ENCODE measurements around the gene CPHXL. TPM values are rescaled to one million over a fixed set of nuclear protein-coding genes. Genes with fewer than 3 reads are reported as not detected.

Gene CPHXL

GRCh38 chr16:75676909-75677308 lies 49.4 kb downstream of the CPHXL start, which contains the start of gene CPHXL2:
CPHXL2 (minus strand) TSS chr16:75677009; CDS start chr16:75676999, 10 bp downstream.
- Histone ChIP-seq H4K8ac (ENCODE audit: low read depth, low read length) (no peak within 1 kb of the TSS), H2BK120ac (ENCODE audit: low read depth, low read length) (no peak within 1 kb of the TSS), H3K79me1 (ENCODE audit: low read length) (no peaks in the 10 kb centered on the region), H3K4ac (ENCODE audit: low read depth, low read length) (no peak within 1 kb of the TSS), H3K79me2 (ENCODE audit: control insufficient read depth, insufficient read depth, low read length) (no peaks in the 10 kb centered on the region), H3K23ac (ENCODE audit: low read length) (no peak within 1 kb of the TSS), H3K27ac (ENCODE audit: low read depth, low read length) (no peak within 1 kb of the TSS), H3K4me3 (ENCODE audit: low read length) (no peak within 1 kb of the TSS), H3K56ac (ENCODE audit: low read length) (no peak within 1 kb of the TSS), H3K27me3 (ENCODE audit: insufficient read depth, low read length, poor library complexity) (no peaks in the 10 kb centered on the region), H3K4me2 (ENCODE audit: low read length) (no peak within 1 kb of the TSS), H2BK15ac (replicated peaks; ENCODE audit: low read depth) (no peak within 1 kb of the TSS), H2AK5ac (ENCODE audit: low read length) (no peak within 1 kb of the TSS), H2BK5ac (ENCODE audit: low read length) (no peak within 1 kb of the TSS), H3K4me1 (ENCODE audit: control insufficient read depth, low read depth, low read length) (no peaks in the 10 kb centered on the region), H4K5ac (ENCODE audit: low read length) (no peak within 1 kb of the TSS), H3K9ac (ENCODE audit: low read length) (no peak within 1 kb of the TSS), H3K36me3 (ENCODE audit: control insufficient read depth, insufficient read depth, low read length) (no peaks in the 10 kb centered on the region), H3K18ac (ENCODE audit: low read length) (no peak within 1 kb of the TSS)
- WGBS (ENCODE audit: extremely low coverage, insufficient coverage, low lambda C conversion rate), result no CpG with 5 or more reads among the region's 4 CpGs
- DNase-seq, result no peak

GRCh38 chr16:75667503-75667902 lies 58.8 kb downstream of the CPHXL start:
- Histone ChIP-seq H3K79me2 (ENCODE audit: control insufficient read depth, insufficient read depth, low read length) (no peaks in the 10 kb centered on the region), H2BK15ac (replicated peaks; ENCODE audit: low read depth) (no peak overlapping the region)

More at GRCh38 chr16:75667503-75667902, 58.8 kb downstream of the CPHXL start:
- Histone ChIP-seq H3K4me2 (ENCODE audit: low read length) (no peak overlapping the region), H3K36me3 (ENCODE audit: control insufficient read depth, insufficient read depth, low read length) (no peaks in the 10 kb centered on the region), H3K56ac (ENCODE audit: low read length) (no peak overlapping the region), H3K18ac (ENCODE audit: low read length) (no peak overlapping the region), H2BK120ac (ENCODE audit: low read depth, low read length) (no peak overlapping the region), H3K79me1 (ENCODE audit: low read length) (no peaks in the 10 kb centered on the region), H4K5ac (ENCODE audit: low read length) (no peak overlapping the region), H3K27me3 (ENCODE audit: insufficient read depth, low read length, poor library complexity) (no peaks in the 10 kb centered on the region), H4K8ac (ENCODE audit: low read depth, low read length) (no peak overlapping the region), H3K4me3 (ENCODE audit: low read length) (no peak overlapping the region), H2AK5ac (ENCODE audit: low read length) (no peak overlapping the region), H3K23ac (ENCODE audit: low read length) (no peak overlapping the region), H3K27ac (ENCODE audit: low read depth, low read length) (no peak overlapping the region), H3K4me1 (ENCODE audit: control insufficient read depth, low read depth, low read length) (no peaks in the 10 kb centered on the region), H3K4ac (ENCODE audit: low read depth, low read length) (no peak overlapping the region), H2BK5ac (ENCODE audit: low read length) (no peak overlapping the region), H3K9ac (ENCODE audit: low read length) (no peak overlapping the region)
- DNase-seq, result no peak

Small RNA genes lying within 50 kb of the gene (small RNA-seq; reads per million reads assigned to genes)
- not detected for gene RN7SL520P (ENCODE audit: insufficient read depth)

Data from mesendoderm (in vitro differentiated cells).